ENCODE data around the gene RNGTT.

RNGTT gene

GRCh38 chr6:88712243-88712936, 251.0 kb downstream of the RNGTT start:
- no peak for DNase-seq

- DNase-seq, result no peak
Measured at GRCh38 chr6:88709819-88710246, 253.6 kb downstream of the RNGTT start.

GRCh38 chr6:88708197-88708744, 255.1 kb downstream of the RNGTT start:
- DNase-seq, result no peak

GRCh38 chr6:88705601-88706000, 257.8 kb downstream of the RNGTT start:
- no peak for DNase-seq

GRCh38 chr6:88704980-88705379, 258.4 kb downstream of the RNGTT start:
- DNase-seq, result no peak

- no peak for DNase-seq
Measured at GRCh38 chr6:88702956-88703556, 260.4 kb downstream of the RNGTT start.

- no peak for DNase-seq
Measured at GRCh38 chr6:88698661-88699060, 264.8 kb downstream of the RNGTT start.

- no peak for DNase-seq
Measured at GRCh38 chr6:88695937-88696336, 267.5 kb downstream of the RNGTT start.

- DNase-seq, result no peak
Measured at GRCh38 chr6:88683734-88684133, 279.7 kb downstream of the RNGTT start.

- no peak for DNase-seq
Measured at GRCh38 chr6:88680654-88681053, 282.8 kb downstream of the RNGTT start.

GRCh38 chr6:88679841-88680240, 283.6 kb downstream of the RNGTT start:
- DNase-seq, result no peak

- DNase-seq, result no peak
Measured at GRCh38 chr6:88677356-88677755, 286.1 kb downstream of the RNGTT start.

- DNase-seq, result no peak
Measured at GRCh38 chr6:88671624-88672023, 291.8 kb downstream of the RNGTT start.

- DNase-seq, result no peak
Measured at GRCh38 chr6:88670369-88670768, 293.0 kb downstream of the RNGTT start.

- no peak for DNase-seq
Measured at GRCh38 chr6:88669475-88669874, 293.9 kb downstream of the RNGTT start.

- DNase-seq, result no peak
Measured at GRCh38 chr6:88666901-88667300, 296.5 kb downstream of the RNGTT start.

GRCh38 chr6:88665131-88665530, 298.3 kb downstream of the RNGTT start:
- no peak for DNase-seq

GRCh38 chr6:88663801-88664200, 299.6 kb downstream of the RNGTT start:
- DNase-seq, result no peak

GRCh38 chr6:88662653-88663174, 300.7 kb downstream of the RNGTT start:
- DNase-seq, result no peak

- DNase-seq, result no peak
Measured at GRCh38 chr6:88662163-88662580, 301.2 kb downstream of the RNGTT start.

- DNase-seq, result no peak
Measured at GRCh38 chr6:88661136-88661535, 302.3 kb downstream of the RNGTT start.

GRCh38 chr6:88655586-88655985, 307.8 kb downstream of the RNGTT start:
- DNase-seq, result no peak

- DNase-seq, result no peak
Measured at GRCh38 chr6:88653936-88654335, 309.5 kb downstream of the RNGTT start.

- no peak for DNase-seq
Measured at GRCh38 chr6:88651400-88651799, 312.0 kb downstream of the RNGTT start.

Measured in CD4-positive, alpha-beta T cell treated with Interleukin-1 beta for 1 hour (primary cell).